Liver (tissue), 3 donors: ENCODE results near the gene CPED1.

Experiments
- EGR1 ChIP-seq, 2 donors: IDR thresholded peaks; 2 replicates each; pipeline ENCODE4 v1.6.1; 2016 to 2018; ENCODE audit warnings: antibody characterized with exemption in 2 of 2, low read depth in 2 of 2
- FOXA1 ChIP-seq: IDR thresholded peaks from 2 replicates; pipeline ENCODE4 v1.6.1; 2016; ENCODE audit warnings: antibody characterized with exemption
- FOXA2 ChIP-seq: IDR thresholded peaks from 2 replicates; pipeline ENCODE4 v1.6.1; 2016; ENCODE audit warnings: antibody characterized with exemption
- HNF4G ChIP-seq: IDR thresholded peaks from 2 replicates; pipeline ENCODE4 v1.6.1; 2016; ENCODE audit warnings: antibody characterized with exemption
- JUND ChIP-seq, 2 donors: IDR thresholded peaks; 2 replicates each; pipeline ENCODE4 v1.6.1; 2016; ENCODE audit warnings: antibody characterized with exemption in 2 of 2
- RAD21 ChIP-seq, 2 donors: IDR thresholded peaks; 2 replicates each; pipeline ENCODE4 v1.6.1; 2016; ENCODE audit warnings: antibody characterized with exemption in 2 of 2, mild to moderate bottlenecking in 2 of 2
- SP1 ChIP-seq: IDR thresholded peaks from 2 replicates; pipeline ENCODE4 v1.6.1; 2018; ENCODE audit warnings: antibody characterized with exemption, mild to moderate bottlenecking
- TAF1 ChIP-seq: conservative IDR thresholded peaks from 2 replicates; pipeline ENCODE4 v1.6.1; 2016; ENCODE audit warnings: antibody characterized with exemption, mild to moderate bottlenecking
- YY1 ChIP-seq: IDR thresholded peaks from 2 replicates; pipeline ENCODE4 v1.6.1; 2016; ENCODE audit warnings: antibody characterized with exemption, mild to moderate bottlenecking
- ZBTB33 ChIP-seq: IDR thresholded peaks from 2 replicates; pipeline ENCODE4 v1.6.1; 2016; ENCODE audit warnings: antibody characterized with exemption
- TF ChIP-seq, protein P1 (sequence below): fragments of 150-350 bp; IDR thresholded peaks from 2 replicates; pipeline ENCODE4 v1.5.1; 2017; ENCODE audit warnings: improper control_type of control experiment, low read depth, low read length; ENCODE audit not compliant: missing input control
- TF ChIP-seq, protein P2 (sequence below): IDR thresholded peaks from 2 replicates; pipeline ENCODE4 v1.6.1; 2016; ENCODE audit warnings: antibody characterized with exemption, mild to moderate bottlenecking
- donor health status: healthy.
- donor health status: healthy.

DNA sequence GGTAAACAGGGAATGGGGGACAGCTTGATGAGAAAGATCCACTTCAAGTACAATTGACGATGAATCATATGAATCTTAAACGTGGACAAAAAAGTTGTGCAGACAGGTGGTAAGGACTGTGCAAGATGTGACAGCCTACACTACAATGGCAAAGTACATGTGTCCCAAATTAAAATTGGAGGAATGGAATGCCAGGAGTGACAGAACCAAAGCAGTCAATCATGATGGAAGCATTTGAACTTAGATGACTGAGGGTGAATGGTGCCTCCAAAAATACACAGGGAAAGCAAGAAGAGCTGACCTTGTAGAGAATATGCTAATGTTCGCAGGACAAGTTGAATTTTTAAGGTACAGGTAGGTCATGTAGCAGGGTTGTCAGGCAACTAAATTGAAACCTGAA, 189.9 kb downstream of the CPED1 start:
- TF ChIP-seq, protein P1, sequence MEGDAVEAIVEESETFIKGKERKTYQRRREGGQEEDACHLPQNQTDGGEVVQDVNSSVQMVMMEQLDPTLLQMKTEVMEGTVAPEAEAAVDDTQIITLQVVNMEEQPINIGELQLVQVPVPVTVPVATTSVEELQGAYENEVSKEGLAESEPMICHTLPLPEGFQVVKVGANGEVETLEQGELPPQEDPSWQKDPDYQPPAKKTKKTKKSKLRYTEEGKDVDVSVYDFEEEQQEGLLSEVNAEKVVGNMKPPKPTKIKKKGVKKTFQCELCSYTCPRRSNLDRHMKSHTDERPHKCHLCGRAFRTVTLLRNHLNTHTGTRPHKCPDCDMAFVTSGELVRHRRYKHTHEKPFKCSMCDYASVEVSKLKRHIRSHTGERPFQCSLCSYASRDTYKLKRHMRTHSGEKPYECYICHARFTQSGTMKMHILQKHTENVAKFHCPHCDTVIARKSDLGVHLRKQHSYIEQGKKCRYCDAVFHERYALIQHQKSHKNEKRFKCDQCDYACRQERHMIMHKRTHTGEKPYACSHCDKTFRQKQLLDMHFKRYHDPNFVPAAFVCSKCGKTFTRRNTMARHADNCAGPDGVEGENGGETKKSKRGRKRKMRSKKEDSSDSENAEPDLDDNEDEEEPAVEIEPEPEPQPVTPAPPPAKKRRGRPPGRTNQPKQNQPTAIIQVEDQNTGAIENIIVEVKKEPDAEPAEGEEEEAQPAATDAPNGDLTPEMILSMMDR: no peak
- TF ChIP-seq TAF1: no peak
- TF ChIP-seq ZBTB33: no peak
- TF ChIP-seq JUND (IDR thresholded peaks at IDR 0.05): no peak
- no peak for TF ChIP-seq YY1
- TF ChIP-seq HNF4G: no peak
- no peak for TF ChIP-seq SP1
- no peak for TF ChIP-seq EGR1 (IDR thresholded peaks at IDR 0.05; ENCODE audit: low read depth in 2 of 2)
- no peak for TF ChIP-seq RAD21 (IDR thresholded peaks at IDR 0.05)
- TF ChIP-seq, protein P2, sequence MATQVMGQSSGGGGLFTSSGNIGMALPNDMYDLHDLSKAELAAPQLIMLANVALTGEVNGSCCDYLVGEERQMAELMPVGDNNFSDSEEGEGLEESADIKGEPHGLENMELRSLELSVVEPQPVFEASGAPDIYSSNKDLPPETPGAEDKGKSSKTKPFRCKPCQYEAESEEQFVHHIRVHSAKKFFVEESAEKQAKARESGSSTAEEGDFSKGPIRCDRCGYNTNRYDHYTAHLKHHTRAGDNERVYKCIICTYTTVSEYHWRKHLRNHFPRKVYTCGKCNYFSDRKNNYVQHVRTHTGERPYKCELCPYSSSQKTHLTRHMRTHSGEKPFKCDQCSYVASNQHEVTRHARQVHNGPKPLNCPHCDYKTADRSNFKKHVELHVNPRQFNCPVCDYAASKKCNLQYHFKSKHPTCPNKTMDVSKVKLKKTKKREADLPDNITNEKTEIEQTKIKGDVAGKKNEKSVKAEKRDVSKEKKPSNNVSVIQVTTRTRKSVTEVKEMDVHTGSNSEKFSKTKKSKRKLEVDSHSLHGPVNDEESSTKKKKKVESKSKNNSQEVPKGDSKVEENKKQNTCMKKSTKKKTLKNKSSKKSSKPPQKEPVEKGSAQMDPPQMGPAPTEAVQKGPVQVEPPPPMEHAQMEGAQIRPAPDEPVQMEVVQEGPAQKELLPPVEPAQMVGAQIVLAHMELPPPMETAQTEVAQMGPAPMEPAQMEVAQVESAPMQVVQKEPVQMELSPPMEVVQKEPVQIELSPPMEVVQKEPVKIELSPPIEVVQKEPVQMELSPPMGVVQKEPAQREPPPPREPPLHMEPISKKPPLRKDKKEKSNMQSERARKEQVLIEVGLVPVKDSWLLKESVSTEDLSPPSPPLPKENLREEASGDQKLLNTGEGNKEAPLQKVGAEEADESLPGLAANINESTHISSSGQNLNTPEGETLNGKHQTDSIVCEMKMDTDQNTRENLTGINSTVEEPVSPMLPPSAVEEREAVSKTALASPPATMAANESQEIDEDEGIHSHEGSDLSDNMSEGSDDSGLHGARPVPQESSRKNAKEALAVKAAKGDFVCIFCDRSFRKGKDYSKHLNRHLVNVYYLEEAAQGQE: no peak
- TF ChIP-seq FOXA1: no peak
- TF ChIP-seq FOXA2: no peak
